ENCODE measurements around the gene ZC3HAV1.
"Not testable (repeated sequence)": the region's sequence is repeated elsewhere in the genome, so short reads cannot be mapped to it uniquely, and the experiment has no call there.

The ZC3HAV1 gene

DNA sequence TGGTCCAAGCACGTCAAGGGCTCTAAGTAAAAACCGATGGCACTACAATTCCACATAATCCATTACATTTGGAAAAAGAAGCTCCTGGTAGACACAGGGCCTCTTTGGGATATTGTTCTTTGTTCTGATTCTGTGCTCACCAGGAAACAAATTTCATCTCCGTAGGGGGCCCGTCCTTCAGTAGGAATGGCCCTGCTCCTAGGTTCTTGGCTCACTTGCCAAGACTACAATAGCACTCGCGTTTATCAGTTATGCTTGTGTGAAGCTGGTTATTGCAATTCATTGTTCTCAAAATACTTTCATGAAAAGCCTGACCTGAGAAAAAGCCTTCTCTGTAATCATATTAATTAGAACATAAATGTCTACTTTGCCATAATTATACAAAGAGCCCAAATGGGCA lies 63.4 kb downstream of the ZC3HAV1 start:
- DNase-seq, result no peak

DNA sequence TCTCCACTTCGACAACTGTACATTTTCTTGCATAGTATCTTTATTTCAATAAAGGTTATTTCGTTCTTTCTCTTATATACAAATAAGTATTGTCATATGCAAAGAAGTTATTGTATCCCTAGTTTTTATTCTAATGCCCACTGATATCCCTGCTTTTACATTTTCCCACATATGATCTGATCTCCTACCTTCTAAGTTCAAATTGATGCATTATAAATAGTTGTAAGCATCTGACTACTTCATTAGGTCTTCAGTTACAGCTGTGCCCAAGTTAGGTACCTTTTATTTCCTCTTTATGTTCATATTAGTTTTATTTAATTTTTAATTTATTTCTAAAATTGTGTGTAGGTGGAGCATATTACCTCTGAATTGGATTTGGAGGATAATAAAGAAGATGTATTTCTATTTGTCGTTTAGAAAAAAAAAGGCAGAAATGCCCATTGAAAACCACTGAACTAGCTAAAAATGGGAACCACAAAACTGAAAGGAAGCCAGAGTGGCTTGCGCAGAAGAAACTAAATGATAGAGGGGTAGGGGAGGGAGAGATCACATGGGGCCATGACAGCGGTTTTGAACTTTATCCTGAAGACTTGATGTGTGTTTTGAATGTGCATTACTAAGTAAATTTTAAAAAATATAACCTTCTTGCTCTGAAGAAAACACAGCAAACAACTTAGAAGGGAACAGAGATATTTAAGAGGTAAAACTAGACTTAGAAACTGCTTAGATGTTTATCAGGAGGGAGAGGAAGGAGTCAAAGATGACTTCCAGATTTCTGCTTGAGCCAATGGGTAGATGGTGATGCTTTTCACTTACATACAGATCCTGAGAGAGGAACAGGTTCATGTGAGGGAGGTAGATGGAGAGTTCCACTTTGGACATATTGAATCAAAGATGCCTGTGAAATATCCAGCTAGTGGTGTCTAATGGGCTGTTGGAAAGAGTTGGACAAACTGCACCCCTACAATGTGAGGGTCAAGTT lies 64.4 kb downstream of the ZC3HAV1 start:
- no peak for DNase-seq

DNA sequence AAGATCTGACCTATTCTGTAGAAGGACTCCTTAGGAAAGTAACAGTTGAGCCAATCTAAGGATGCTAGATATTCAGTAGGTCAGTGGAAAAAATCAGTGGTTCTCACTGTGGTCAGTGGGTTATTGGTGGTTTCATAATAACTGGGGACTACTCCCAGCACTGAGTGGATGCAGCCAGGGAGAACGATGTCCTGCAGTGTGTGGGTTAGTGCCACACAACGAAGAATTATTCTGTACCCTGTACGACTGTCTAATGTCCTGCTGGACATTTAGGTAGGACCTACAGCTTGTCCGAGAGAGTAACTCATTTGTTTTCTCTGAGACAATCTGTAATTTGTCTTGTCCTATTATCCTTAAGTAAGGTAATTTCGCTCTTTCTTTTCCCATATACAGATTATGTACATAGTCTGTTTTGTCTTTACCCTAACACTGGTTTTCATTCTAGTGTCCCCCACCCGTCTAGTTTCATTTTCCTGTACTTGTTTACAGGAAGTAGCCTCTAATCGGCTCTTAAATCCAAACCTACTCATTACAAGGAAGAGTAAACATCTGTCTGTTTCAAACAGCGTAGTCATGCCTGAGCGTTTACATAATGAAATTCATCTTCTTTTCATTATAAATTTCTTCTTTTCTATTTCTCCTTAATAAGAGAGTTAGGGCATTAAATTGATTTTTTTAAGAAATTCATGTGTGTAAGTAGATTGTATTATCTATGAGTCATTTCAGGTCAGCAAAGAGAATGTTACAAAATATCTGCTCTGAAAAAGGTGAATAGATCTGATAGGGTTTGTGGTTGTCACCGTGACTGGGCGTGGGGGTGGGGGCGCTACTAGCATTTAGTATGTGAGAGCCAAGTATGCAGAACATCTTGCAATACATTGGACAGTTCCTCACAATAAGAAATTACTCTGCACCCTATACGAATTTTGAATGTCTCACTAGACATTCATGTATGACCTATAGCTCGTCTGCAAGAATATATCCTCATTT lies 65.4 kb downstream of the ZC3HAV1 start:
- no peak for DNase-seq

DNA sequence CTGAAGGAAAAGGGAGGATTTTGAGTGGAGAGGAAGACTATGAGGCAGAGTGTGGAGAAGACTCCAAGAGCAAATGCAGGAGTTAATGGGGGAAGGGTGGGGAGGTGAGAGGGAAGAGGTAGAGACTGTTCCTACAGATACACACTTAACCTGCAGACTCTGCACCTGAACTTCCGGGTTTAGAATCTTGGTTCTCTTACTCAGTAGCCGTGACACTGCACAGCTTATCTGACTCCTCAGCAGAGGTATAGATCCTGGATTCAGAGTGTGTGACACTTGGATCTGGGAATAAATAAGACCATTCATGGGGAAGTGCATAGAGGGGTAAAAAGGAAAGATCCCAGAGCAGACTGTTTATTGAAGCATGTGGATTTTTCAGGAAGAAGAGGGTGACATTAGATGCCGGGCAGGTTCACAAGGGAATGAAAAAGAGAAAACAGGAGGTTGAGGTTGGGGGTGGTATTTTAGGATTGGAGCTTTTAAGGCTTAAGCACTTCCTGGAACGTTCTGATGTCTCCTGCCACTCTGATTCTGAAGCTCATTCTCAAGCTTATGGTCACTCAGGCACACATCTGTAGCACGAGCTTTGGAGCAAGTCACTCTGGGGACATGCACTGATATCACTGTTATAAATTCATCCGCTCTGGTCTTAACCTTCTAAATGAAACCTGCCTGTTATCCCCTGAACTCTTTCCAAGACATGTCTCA lies 68.0 kb downstream of the ZC3HAV1 start:
- DNase-seq, result no peak

DNA sequence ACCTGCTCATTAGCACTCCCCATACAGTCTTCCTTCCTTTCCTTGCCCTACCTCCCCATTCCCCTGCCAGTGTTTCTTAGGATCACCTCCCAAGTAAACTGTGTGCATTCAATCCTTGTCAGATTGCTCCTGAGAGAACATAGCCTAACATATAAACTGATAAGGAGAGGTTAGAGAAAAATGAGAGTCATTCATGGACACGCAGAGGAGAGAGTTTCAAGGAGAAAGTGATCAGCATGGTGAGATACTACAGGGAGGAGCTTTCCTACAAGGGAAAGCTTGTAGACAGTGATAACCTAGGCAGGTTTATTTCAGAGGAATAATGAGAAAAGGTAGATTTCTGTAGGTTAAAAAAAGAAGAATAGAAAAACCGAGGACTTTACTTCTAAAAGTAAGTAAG lies 70.8 kb downstream of the ZC3HAV1 start:
- no peak for DNase-seq

DNA sequence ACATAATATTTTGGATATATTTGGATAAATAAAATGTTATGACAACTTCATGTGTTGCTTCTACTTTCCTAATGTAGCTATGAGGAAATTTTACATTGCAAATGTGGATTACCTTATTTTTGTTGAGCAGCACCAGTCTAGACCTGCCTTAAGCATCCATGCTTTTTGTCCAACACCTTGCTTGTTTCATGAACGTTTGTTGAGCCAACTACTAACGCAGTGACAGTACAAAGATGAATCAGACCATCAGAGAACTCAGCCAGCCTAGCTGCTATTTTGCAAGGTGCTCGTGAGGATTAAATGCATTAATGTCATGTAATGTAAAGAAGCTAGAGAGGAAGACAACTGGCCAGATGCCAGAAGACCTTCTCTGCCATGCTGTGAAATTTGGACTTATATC lies 72.6 kb downstream of the ZC3HAV1 start:
- DNase-seq, result no peak

DNA sequence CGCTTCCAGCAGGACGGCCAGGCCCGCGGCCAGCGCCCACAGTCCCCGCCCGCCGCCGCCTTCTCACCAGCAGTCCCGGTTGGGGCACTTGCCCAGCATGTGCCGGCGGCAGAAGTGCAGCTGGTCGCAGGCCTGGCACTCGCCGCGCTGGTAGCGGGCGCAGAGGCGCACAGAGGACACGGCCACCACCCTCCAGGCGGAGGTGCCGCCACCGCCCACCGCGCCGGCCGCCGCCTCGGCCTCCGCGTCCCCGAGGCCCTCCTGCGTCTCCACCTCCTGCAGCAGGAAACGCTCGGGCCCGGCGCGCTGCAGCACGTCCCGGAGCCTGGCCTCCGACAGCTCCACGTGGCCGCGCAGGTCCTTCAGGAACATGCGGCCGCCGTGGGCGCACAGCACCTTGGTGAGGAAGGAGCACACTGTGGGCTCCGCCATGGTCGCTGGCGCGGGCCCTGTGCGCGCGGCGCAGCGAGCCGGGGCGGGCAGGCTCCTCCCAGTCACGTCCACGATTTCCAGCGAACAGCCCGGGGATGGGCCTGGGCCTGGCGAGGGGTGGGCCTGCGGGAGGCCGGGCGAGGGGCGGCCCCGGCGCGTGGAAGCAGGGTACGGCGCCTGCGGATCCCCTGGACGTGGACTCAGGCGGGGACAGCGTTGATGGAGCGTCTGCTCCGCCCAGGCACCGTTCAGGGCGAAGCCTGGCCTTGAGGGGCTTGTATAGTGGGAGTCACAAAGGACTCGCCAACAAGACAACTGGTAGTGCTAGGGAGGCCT lies 73.8 kb downstream of the ZC3HAV1 start, which contains the start of gene ZC3HAV1L:
TSS of gene ZC3HAV1L (minus strand) at position 457 of the 768 bp plus-strand sequence. CDS start at position 432, 25 bp downstream.
- DNase-seq, result peak; percentile 38

DNA sequence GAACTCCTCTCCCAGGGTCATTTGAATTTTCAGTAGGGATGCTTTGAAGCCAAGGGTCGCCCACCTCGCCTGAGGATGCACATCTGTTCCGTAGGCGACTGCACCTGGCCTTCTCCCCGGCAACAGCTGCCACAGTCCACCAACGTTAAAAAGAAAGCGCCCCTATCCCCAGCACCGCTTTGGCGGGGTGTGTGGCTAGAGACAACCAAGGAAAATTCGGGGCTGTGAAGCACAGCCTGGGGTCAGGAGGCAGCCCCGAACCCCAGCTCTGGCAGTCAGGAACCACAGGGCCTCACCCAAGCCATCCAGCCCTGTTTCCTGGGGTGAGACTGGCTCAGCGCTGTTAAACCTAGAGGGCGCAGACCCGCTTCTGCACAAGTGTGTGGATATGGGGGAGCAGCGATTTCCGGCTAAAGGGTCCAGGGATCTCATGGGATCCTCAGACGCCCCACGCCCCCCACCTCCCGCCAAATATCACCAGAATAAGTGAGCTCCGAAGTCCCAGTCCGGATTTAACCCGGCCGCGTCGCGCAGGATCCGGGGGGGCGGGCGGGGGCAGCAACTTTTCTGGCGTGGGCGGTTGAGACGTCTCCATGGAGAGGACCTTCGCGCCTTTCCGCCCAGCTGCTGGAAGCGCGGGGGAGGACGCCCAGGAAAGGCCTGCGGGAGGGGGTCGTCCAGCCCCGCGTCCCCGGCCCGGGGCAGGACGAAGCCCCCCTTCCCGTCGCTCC lies 74.5 kb downstream of the ZC3HAV1 start:
- no peak for DNase-seq

DNA sequence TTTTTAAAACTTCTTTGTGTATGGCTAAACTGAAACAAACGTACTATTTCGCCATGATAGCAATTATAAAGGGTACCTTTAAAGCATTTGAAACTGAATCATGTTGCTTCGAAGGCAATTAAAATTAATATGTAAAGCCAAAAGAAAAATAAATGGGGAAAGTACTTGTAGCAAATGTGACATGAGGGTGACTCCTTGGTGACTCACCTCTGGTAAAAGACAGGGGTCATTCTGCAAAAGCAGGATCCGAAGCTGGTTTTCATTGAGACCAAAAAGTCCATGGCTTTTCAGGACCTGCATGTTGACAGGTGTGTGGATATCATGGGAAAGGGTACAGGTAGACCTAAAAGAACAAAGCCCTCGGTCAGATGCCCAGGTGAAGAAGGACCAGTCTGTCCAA lies 75.2 kb downstream of the ZC3HAV1 start:
- DNase-seq, result no peak

DNA sequence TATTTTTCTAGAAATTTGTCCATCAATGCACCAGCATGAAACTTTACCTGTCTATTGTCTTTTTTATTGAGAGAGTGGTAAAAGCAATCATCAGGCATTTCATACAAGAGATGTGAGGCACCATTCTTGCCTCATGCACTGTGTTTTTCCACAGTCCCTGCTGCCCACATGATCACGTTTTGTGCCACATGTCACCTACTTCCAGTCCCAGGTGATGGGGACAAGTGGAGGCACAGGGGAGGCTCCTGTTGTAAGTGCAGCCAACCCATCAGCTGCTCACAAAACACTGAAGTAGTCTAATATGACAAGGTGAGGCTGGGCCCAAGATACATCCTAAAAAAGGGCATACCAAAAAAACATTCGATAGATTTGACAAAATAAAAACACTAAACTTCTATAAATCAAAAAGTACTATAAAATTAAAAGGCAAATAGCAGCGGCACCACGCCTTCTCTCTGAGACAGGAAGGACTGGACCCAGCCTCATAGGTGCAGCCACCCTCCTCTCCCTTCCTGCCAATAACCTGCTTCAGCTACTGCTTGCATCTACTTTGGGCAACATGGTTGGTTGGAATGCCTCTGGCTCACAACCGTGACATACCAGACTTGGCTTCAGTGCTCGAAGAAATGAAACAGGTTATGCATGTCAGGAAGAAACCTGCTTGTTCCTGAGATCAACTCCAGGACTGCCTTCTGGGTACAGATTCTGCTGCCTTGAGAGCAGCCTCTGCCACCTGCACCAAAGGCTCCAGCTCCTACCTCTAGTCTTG lies 76.0 kb downstream of the ZC3HAV1 start:
- no peak for DNase-seq

DNA sequence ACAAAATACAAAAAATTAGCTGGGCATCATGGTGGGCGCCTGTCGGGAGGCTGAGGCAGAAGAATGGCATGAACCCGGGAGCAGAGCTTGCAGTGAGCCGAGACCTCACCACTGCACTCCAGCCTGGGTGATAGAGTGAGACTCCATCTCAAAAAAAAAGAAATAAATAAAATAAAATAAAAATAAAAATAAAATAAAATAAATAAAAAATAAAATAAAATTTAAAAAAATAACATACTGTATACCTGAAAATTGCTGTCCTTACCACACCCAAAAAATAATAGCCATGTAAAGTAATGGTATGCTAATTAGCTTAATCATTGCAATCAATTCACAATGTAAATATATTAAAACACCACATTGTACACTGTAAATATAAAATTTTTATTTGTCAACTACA lies 77.0 kb downstream of the ZC3HAV1 start:
- no peak for DNase-seq

DNA sequence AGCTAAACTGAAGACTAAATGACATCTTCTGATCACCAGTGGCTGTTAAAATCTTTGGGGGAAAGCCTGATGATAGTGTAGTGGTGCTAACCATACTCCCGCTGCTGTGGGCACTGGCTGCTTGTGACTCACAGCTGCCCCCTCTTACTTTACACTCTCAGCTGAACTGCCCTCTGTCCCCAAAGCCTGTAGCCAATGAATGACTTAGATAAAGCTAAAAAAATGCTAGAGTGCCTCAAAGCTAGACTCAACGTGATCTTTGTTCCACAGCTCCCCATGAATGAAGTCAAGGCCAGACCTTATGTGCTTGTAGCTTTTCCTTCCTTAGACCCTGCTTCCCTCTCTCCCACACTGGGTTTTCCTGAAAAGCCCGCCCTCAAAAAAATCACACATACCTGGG lies 80.2 kb downstream of the ZC3HAV1 start:
- no peak for DNase-seq

DNA sequence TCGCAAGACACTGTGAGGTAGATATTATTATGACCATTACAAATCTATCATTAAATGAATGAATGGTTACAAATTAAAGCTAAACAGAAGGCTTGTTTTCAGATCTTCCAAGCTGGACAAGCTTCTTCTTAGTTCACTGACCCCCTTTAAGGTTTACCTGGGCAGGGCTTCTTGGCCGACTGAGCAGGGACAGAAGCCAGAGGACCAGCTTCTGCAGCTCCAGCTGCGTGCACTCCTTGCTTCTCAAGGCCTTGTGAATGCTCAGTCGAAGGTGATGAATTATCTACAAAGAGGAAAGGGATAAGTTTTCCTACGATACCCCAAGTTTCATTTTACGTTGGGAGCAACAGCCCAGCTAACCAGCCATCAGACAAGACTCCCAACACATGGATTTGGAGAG lies 83.0 kb downstream of the ZC3HAV1 start:
- DNase-seq, result no peak

DNA sequence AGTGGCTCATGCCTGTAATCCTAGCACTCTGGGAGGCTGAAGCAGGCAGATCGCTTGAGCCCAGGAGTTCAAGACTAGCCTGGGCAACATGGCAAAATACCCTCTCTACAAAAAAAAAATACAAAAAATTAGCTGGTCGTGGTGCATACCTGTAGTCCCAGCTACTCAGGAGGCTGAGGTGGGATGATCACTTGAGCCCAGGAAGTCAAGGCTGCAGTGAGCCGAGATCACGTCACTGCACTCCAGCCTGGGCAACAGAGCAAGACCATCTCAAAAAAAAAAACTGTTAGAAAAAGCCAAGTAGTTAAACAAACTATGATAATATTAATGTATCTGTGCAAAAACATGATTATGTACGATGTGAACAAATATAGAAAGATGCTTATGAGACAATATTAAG lies 83.7 kb downstream of the ZC3HAV1 start:
- not testable (repeated sequence) for DNase-seq

DNA sequence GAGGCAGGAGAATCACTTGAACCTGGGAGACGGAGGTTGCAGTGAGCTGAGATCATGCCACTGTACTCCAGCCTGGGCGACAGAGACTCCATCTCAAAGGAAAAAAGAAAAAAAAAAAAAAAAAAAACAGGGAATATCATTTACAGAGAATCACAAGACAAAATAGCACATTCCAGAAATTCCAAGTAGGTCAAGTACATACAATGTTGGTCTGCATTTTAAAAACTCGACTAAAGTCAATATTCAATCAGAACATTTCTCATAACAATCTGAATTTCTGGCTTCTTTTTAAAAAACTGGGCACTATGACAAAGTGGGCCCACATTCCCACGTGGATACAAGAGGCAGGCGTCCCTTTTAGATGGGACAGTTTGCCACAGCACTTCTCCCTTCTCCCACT lies 86.4 kb downstream of the ZC3HAV1 start:
- DNase-seq, result no peak

DNA sequence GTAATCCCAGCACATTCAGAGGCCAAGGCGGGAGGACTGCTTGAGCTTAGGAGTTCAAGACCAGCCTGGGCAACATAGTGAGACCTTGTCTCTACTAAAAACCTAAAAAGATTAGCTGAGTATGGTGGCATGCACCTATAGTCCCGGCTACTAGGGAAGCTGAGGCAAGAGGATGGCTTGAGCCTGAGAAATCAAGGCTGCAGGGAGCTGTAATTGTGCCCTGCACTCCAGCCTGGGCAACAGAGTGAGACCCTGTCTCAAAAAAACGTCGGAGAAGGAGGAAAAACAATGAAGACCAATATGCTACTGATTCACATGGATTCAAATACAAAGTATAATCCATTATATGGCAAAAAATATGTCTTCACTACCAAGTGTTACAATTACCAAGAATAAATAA lies 87.2 kb downstream of the ZC3HAV1 start:
- no peak for DNase-seq

DNA sequence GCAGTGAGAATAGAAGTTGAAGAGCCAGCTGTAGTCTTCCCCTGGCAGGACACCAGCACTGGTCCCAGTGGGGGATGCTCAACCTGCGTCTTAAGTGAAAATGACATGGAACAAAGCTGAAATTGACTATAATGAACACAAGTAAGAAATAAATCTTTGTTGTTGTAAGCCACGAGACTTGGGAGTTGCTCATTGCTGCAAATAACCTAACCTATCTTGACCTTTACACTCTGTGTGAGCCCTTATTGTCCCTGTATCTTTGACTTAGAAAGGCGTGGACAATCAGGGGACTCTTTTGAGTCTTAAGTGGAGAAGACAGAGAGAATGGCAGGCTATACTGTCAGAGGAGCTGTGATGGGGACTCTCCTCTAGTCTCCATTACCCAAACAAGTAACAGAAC lies 90.6 kb downstream of the ZC3HAV1 start:
- no peak for DNase-seq

DNA sequence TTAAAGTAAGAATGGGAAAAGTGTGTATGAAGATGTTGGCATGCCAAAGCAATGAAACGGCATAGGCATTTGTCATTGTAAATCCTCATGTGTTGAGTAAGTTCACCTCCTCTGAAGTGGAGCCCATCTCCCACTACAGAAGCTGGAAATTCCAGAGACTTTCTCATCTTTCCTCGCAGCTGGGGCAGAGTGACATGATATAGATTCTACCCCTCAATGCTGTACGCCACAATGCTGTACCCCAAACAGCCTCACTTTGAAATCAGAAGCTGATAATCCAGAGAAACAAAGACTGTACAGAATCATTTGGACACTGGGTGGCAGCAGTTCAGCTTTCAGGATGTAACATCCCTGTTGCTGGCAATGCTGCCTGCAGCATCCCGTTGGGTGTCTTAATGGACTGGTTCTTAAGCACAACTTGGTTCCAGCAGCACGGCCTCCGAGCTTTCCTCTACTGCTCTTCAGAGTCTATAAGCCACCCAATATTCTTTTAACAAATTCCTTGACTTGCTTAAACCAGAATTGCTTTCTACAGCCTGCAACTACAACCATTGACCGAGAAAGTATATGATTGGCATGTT lies 92.5 kb downstream of the ZC3HAV1 start:
- DNase-seq, result peak; percentile 60

DNA sequence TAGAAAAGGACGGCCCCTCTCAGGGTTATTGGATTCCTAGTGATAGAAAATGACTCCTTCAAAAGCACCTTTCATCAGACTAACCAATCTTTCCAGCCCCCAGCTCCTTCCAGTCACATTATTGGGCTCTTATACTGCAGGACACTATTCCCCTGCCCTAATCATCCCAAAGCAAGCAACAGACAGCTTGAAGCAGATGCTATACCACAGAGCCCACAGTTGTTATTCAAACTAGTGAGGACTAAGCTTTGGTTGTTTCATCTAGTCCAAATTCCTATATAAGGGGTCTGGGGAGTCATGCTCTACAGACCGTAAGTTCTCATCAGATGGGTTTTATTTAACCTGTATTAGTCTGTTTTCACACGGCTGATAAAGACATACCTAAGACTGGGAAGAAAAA lies 98.1 kb downstream of the ZC3HAV1 start:
- no peak for DNase-seq
